Spleen (tissue), 7 donors: Measurements from ENCODE around the gene TENM4.

Source experiments
- POLR2A ChIP-seq, 3 donors: fragments of 450-650 bp; IDR thresholded peaks; one replicate each; pipeline ENCODE4 v1.5.1; 2017; ENCODE audit warnings: antibody characterized with exemption in 3 of 3, mild to moderate bottlenecking in 1 of 3
- POLR2AphosphoS5 ChIP-seq, 3 donors: sonication (generic); formaldehyde crosslinking; IDR thresholded peaks; one replicate each; pipeline ENCODE4 v1.5.1; 2017; ENCODE audit warnings: antibody characterized with exemption in 3 of 3
- TF ChIP-seq, protein P1 (sequence below), 11 experiments: fragments of 200-600 bp in 7 of 11; fragments of 450-650 bp in 4 of 11; sonication (generic) in 4 of 11; IDR thresholded peaks in 8 of 11; conservative IDR thresholded peaks in 3 of 11; 1 replicate in 7 of 11; 2 replicates in 4 of 11; pipeline versions ENCODE4 v1.4.0 to v1.8.0; 2016 to 2021; ENCODE audit warnings: antibody characterized with exemption in 11 of 11, inconsistent platforms in 4 of 11, mild to moderate bottlenecking in 1 of 11
- donor health status: DM: no; HTN: no; CAD: no; lungs with moderate emphysema.
- donor health status: DM: no; HTN: no; CAD: no.
- donor health status: DM: no; HTN: no; CAD: no.

DNA sequence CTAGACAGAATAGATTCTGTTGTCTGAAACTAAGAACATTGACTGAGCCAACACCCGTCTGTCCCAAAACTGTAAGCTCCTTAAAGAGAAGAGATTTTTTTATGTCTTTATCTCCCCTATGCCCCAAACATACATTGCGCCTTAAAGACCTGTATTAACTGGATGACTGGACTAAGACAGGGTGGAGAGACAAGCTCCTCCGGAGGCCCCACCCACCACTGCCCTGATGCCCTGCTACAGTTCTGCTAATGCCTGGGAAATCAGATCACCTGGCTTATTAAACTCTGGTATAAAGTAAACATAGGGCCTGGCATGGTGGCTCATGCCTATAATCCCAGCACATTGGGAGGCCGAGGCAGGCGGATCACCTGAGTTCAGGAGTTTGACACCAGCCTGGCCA is 203.7 kb downstream of the TENM4 start:
- no peak for TF ChIP-seq POLR2AphosphoS5 (IDR thresholded peaks at IDR 0.05)
- TF ChIP-seq, protein P1, sequence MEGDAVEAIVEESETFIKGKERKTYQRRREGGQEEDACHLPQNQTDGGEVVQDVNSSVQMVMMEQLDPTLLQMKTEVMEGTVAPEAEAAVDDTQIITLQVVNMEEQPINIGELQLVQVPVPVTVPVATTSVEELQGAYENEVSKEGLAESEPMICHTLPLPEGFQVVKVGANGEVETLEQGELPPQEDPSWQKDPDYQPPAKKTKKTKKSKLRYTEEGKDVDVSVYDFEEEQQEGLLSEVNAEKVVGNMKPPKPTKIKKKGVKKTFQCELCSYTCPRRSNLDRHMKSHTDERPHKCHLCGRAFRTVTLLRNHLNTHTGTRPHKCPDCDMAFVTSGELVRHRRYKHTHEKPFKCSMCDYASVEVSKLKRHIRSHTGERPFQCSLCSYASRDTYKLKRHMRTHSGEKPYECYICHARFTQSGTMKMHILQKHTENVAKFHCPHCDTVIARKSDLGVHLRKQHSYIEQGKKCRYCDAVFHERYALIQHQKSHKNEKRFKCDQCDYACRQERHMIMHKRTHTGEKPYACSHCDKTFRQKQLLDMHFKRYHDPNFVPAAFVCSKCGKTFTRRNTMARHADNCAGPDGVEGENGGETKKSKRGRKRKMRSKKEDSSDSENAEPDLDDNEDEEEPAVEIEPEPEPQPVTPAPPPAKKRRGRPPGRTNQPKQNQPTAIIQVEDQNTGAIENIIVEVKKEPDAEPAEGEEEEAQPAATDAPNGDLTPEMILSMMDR (IDR thresholded peaks at IDR 0.05 in 8 of 11, conservative IDR thresholded peaks at IDR 0.05 in 3 of 11): no peak
- no peak for TF ChIP-seq POLR2A (IDR thresholded peaks at IDR 0.05)
